Mammary epithelial cell (primary cell): ENCODE results near the gene SNTG2.

ENCODE experiments used
- CTCF ChIP-seq, 2 donors: IDR thresholded peaks in 1 of 2; conservative IDR thresholded peaks in 1 of 2; 2 replicates each; pipeline ENCODE4 v1.5.1; 2011 to 2012; ENCODE audit warnings: inconsistent platforms in 2 of 2, low read length in 2 of 2, mild to moderate bottlenecking in 2 of 2, control low read depth in 1 of 2, low read depth in 1 of 2; ENCODE audit not compliant: insufficient read depth in 1 of 2; ENCODE audit errors: extremely low read depth in 1 of 2
- EZH2 ChIP-seq: IDR thresholded peaks from 2 replicates; pipeline ENCODE4 v1.6.1; 2012; ENCODE audit warnings: low read length, inconsistent platforms, borderline replicate concordance

GRCh38 chr2:1375794-1376193 lies 425.1 kb downstream of the SNTG2 start:
- TF ChIP-seq CTCF (conservative IDR thresholded peaks at IDR 0.05 in 1 of 2, IDR thresholded peaks at IDR 0.05 in 1 of 2; ENCODE audit: extremely low read depth in 1 of 2, insufficient read depth in 1 of 2, low read depth in 1 of 2, low read length in 2 of 2) (no peak), EZH2 (no peak)
